Nephron (organoid): ENCODE data around the gene TPPP2.

Source experiments
- H3K27ac Mint-ChIP-seq, 3 experiments: 2 replicates each; pipeline ENCODE4 v1.8.0; 2020; ENCODE audit warnings: mixed read lengths in 3 of 3, mild to moderate bottlenecking in 2 of 3, moderate library complexity in 1 of 3
- H3K27me3 Mint-ChIP-seq: 2 replicates; pipeline ENCODE4 v1.8.0; 2021; ENCODE audit warnings: low read depth, mild to moderate bottlenecking, moderate library complexity, mixed read lengths
- H3K36me3 Mint-ChIP-seq: 2 replicates; pipeline ENCODE4 v1.8.0; 2020; ENCODE audit warnings: low read depth, mixed read lengths
- H3K4me1 Mint-ChIP-seq: 2 replicates; pipeline ENCODE4 v1.8.0; 2020; ENCODE audit warnings: mixed read lengths
- H3K4me3 Mint-ChIP-seq, 3 experiments: 2 replicates each; pipeline ENCODE4 v1.8.0; 2020; ENCODE audit warnings: mild to moderate bottlenecking in 3 of 3, mixed read lengths in 3 of 3, moderate library complexity in 2 of 3
- H3K9me3 Mint-ChIP-seq: 2 replicates; pipeline ENCODE4 v1.8.0; 2020; ENCODE audit warnings: mixed read lengths
- TF ChIP-seq, protein P1 (sequence below), 3 experiments: fragments of 200-600 bp; sonication (generic); IDR thresholded peaks; one replicate each; pipeline ENCODE4 v1.5.0; 2021; ENCODE audit warnings: antibody characterized with exemption in 3 of 3; ENCODE audit not compliant: unreplicated experiment in 3 of 3

TPPP2 gene

GRCh38 chr14:21072031-21072473, 42.0 kb downstream of the TPPP2 start:
- H3K27ac Mint-ChIP-seq = peak overlapping the region; percentile 99 to 100 (median 99)
- no peaks in the 10 kb centered on the region for H3K9me3 Mint-ChIP-seq
- peaks cover 35% of the 10 kb centered on the region for H3K4me1 Mint-ChIP-seq
- TF ChIP-seq, protein P1, sequence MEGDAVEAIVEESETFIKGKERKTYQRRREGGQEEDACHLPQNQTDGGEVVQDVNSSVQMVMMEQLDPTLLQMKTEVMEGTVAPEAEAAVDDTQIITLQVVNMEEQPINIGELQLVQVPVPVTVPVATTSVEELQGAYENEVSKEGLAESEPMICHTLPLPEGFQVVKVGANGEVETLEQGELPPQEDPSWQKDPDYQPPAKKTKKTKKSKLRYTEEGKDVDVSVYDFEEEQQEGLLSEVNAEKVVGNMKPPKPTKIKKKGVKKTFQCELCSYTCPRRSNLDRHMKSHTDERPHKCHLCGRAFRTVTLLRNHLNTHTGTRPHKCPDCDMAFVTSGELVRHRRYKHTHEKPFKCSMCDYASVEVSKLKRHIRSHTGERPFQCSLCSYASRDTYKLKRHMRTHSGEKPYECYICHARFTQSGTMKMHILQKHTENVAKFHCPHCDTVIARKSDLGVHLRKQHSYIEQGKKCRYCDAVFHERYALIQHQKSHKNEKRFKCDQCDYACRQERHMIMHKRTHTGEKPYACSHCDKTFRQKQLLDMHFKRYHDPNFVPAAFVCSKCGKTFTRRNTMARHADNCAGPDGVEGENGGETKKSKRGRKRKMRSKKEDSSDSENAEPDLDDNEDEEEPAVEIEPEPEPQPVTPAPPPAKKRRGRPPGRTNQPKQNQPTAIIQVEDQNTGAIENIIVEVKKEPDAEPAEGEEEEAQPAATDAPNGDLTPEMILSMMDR (IDR thresholded peaks at IDR 0.05; ENCODE audit: unreplicated experiment in 3 of 3) = no peak
- peaks cover 44% of the 10 kb centered on the region for H3K36me3 Mint-ChIP-seq
- H3K27me3 Mint-ChIP-seq = peaks cover 5% of the 10 kb centered on the region
- H3K4me3 Mint-ChIP-seq = peak overlapping the region; percentile 98 to 100 (median 99)

DNA sequence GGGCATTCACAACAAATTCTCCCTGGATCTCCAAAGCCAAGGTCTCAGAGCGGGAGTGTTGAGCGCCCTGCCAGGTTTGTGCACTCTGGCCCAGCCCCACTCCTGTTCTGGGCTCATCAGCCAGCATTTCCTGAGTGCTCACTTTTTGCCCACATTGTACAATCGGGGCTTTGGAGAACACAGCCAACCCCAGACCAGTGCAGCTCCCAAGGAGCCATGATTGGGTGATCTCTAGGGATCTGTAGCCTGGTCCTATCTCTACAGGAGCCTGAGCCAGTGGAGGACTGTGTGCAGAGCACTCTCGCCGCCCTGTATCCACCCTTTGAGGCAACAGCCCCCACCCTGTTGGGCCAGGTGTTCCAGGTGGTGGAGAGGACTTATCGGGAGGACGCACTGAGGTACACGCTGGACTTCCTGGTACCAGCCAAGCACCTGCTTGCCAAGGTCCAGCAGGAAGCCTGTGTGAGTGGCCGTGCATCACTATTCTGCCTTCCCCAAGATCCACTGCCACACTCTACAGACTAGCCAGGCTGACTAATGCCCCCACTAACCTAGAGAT, 42.8 kb downstream of the TPPP2 start:
- H3K4me3 Mint-ChIP-seq = peak overlapping the region; percentile 98 to 100 (median 99)
- peaks cover 5% of the 10 kb centered on the region for H3K27me3 Mint-ChIP-seq
- H3K4me1 Mint-ChIP-seq = peaks cover 35% of the 10 kb centered on the region
- H3K36me3 Mint-ChIP-seq = peaks cover 52% of the 10 kb centered on the region
- peak overlapping the region; percentile 99 to 100 (median 99) for H3K27ac Mint-ChIP-seq
- H3K9me3 Mint-ChIP-seq = no peaks in the 10 kb centered on the region
- TF ChIP-seq, protein P1 (IDR thresholded peaks at IDR 0.05; ENCODE audit: unreplicated experiment in 3 of 3) = no peak

- Mint-ChIP-seq H3K4me1 (peaks cover 27% of the 10 kb centered on the region), H3K9me3 (no peaks in the 10 kb centered on the region), H3K4me3 (peak overlapping the region; percentile 51 to 60 (median 56)), H3K36me3 (peaks cover 60% of the 10 kb centered on the region), H3K27me3 (peaks cover 5% of the 10 kb centered on the region), H3K27ac (peak overlapping the region; percentile 64 to 99 (median 73))
- TF ChIP-seq, protein P1 (IDR thresholded peaks at IDR 0.05; ENCODE audit: unreplicated experiment in 3 of 3) = no peak
These were observed 43.9 kb downstream of the TPPP2 start for GRCh38 chr14:21073921-21074320.

- peaks cover under 1% of the 10 kb centered on the region for H3K27me3 Mint-ChIP-seq
- peaks cover 67% of the 10 kb centered on the region for H3K36me3 Mint-ChIP-seq
- TF ChIP-seq, protein P1 (IDR thresholded peaks at IDR 0.05; ENCODE audit: unreplicated experiment in 3 of 3) = no peak
- no peak overlapping the region for H3K27ac Mint-ChIP-seq
- H3K4me1 Mint-ChIP-seq = peaks cover 27% of the 10 kb centered on the region
- H3K4me3 Mint-ChIP-seq = no peak overlapping the region
- H3K9me3 Mint-ChIP-seq = no peaks in the 10 kb centered on the region
These were observed 44.6 kb downstream of the TPPP2 start for GRCh38 chr14:21074398-21075272.

- TF ChIP-seq, protein P1 (IDR thresholded peaks at IDR 0.05; ENCODE audit: unreplicated experiment in 3 of 3) = no peak
- H3K27me3 Mint-ChIP-seq = no peaks in the 10 kb centered on the region
- H3K36me3 Mint-ChIP-seq = peaks cover 77% of the 10 kb centered on the region
- H3K27ac Mint-ChIP-seq = peak overlapping the region; percentile 5 to 23 (median 5)
- H3K4me1 Mint-ChIP-seq = peaks cover 27% of the 10 kb centered on the region
- peak overlapping the region in 2 of 3 experiments; percentile 1 to 34 for H3K4me3 Mint-ChIP-seq
- no peaks in the 10 kb centered on the region for H3K9me3 Mint-ChIP-seq
These were observed 45.9 kb downstream of the TPPP2 start for GRCh38 chr14:21075719-21076437.
